HG03039 (cell line): ENCODE data around the gene RAB11FIP2.

ENCODE experiments used
- ATAC-seq: cut with Tn5 transposase; IDR thresholded peaks from one replicate; pipeline ENCODE4 v1.9.1; 2021; ENCODE audit warnings: mild to moderate bottlenecking, moderate library complexity; ENCODE audit not compliant: unreplicated experiment

RAB11FIP2 gene

GRCh38 chr10:117987244-117987909 lies 59.4 kb downstream of the RAB11FIP2 start:
- ATAC-seq = no peak

GRCh38 chr10:117983961-117984360 lies 62.8 kb downstream of the RAB11FIP2 start:
- ATAC-seq = no peak

GRCh38 chr10:117980755-117981702 lies 65.7 kb downstream of the RAB11FIP2 start:
- ATAC-seq = no peak

- no peak for ATAC-seq
Measured at GRCh38 chr10:117980216-117980615, 66.5 kb downstream of the RAB11FIP2 start.

GRCh38 chr10:117972168-117972837 lies 74.4 kb downstream of the RAB11FIP2 start:
- ATAC-seq = no peak

- ATAC-seq = no peak
Measured at GRCh38 chr10:117970962-117971361, 75.8 kb downstream of the RAB11FIP2 start.

GRCh38 chr10:117969592-117969991 lies 77.1 kb downstream of the RAB11FIP2 start:
- no peak for ATAC-seq

GRCh38 chr10:117968354-117969182 lies 78.2 kb downstream of the RAB11FIP2 start:
- no peak for ATAC-seq

GRCh38 chr10:117967149-117967650 lies 79.5 kb downstream of the RAB11FIP2 start:
- ATAC-seq = no peak

GRCh38 chr10:117965984-117966383 lies 80.8 kb downstream of the RAB11FIP2 start:
- no peak for ATAC-seq

GRCh38 chr10:117964536-117964935 lies 82.2 kb downstream of the RAB11FIP2 start:
- ATAC-seq = no peak

GRCh38 chr10:117960345-117960935 lies 86.3 kb downstream of the RAB11FIP2 start:
- no peak for ATAC-seq

- ATAC-seq = no peak
Measured at GRCh38 chr10:117956972-117957371, 89.8 kb downstream of the RAB11FIP2 start.

GRCh38 chr10:117955176-117955575 lies 91.6 kb downstream of the RAB11FIP2 start:
- no peak for ATAC-seq
